HK-2 (cell line): ENCODE measurements around the gene TOR1AIP1.
A peak's percentile ranks its signal among the peaks of the same experiment; 100 is the strongest.
"Not testable (repeated sequence)": the region's sequence is repeated elsewhere in the genome, so short reads cannot be mapped to it uniquely, and the experiment has no call there.

Source experiments
- DNase-seq: peaks from one replicate; pipeline ENCODE4 v3.0.0-alpha.2; 2018; ENCODE audit not compliant: unreplicated experiment

TOR1AIP1 gene, protein sequence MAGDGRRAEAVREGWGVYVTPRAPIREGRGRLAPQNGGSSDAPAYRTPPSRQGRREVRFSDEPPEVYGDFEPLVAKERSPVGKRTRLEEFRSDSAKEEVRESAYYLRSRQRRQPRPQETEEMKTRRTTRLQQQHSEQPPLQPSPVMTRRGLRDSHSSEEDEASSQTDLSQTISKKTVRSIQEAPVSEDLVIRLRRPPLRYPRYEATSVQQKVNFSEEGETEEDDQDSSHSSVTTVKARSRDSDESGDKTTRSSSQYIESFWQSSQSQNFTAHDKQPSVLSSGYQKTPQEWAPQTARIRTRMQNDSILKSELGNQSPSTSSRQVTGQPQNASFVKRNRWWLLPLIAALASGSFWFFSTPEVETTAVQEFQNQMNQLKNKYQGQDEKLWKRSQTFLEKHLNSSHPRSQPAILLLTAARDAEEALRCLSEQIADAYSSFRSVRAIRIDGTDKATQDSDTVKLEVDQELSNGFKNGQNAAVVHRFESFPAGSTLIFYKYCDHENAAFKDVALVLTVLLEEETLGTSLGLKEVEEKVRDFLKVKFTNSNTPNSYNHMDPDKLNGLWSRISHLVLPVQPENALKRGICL

DNA sequence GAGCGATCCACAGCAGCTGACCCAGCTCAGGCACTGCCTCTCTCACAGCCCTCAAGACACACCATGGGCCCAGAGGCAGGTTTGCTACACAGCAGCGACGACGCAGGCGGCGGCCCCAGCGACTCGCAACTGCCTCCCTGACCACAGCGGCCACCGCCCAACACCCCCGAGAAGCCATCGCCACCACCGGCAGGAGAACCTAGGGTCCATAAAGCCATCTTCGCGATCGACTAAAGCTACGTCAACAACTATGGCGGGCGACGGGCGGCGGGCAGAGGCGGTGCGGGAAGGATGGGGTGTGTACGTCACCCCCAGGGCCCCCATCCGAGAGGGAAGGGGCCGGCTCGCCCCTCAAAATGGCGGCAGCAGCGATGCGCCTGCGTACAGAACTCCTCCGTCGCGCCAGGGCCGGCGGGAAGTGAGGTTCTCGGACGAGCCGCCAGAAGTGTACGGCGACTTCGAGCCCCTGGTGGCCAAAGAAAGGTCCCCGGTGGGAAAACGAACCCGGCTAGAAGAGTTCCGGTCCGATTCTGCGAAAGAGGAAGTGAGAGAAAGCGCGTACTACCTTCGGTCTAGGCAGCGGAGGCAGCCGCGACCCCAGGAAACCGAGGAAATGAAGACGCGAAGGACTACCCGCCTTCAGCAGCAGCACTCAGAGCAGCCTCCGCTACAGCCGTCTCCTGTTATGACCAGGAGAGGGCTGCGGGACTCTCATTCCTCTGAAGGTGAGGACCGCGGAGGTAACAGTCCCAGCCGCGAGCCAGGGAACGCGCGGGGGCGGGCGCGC lies at the start of gene TOR1AIP1:
Gene TOR1AIP1 (plus strand): TSS at position 33 of the 787 bp plus-strand sequence. CDS start 218 bp downstream, at position 251.
- peak; percentile 100 for DNase-seq

DNA sequence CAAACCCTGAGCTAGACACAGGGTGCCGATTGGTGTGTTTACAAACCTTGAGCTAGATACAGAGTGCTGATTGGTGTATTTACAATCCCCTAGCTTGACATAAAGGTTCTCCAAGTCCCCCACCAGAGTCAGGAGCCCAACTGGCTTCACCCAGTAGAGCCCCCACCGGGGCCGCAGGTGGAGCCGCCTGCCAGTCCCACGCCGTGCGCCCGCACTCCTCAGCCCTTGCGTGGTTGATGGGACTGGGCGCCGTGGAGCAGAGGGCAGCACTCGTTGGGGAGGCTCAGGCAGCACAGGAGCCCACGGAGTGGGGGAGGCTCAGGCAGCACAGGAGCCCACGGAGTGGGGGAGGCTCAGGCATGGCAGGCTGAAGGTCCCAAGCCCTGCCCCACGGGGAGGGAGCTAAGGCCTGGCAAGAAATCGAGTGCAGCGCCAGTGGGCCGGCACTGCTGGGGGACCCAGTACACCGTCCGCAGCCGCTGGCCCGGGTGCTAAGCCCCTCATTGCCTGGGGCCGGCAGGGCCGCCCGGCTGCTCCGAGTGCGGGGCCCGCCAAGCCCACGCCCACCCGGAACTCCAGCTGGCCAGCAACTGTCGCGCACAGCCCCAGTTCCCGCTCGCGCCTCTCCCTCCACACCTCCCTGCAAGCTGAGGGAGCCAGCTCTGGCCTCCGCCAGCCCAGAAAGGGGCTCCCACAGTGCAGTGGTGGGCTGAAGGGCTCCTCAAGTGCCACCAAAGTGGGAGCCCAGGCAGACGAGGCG lies 45.2 kb upstream of the TOR1AIP1 start:
- DNase-seq, result not testable (repeated sequence)

- no peak for DNase-seq
These were observed 42.0 kb upstream of the TOR1AIP1 start for GRCh38 chr1:179840107-179840506.

- no peak for DNase-seq
These were observed 33.9 kb upstream of the TOR1AIP1 start for GRCh38 chr1:179848233-179848632.

DNA sequence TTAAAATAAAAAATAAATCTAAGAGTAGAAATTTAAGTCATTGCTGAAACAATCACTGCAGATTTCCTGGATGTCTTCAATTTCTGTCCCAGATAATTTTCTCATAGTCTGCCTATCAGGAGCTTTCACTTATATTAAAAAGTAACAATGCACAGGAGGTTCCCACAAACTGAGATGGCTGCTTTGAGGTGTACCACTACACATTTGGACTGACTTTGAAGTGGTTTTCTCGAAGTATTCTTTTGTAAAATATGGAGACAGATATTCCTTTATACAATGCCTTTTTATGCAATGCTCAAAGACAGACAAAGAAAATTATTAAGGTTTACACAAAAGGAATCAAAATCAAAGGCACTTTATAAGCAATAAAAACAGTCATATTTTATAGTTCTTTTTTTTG lies 29.0 kb upstream of the TOR1AIP1 start:
- DNase-seq, result no peak

GRCh38 chr1:179855831-179856230 lies 26.3 kb upstream of the TOR1AIP1 start:
- not testable (repeated sequence) for DNase-seq

DNA sequence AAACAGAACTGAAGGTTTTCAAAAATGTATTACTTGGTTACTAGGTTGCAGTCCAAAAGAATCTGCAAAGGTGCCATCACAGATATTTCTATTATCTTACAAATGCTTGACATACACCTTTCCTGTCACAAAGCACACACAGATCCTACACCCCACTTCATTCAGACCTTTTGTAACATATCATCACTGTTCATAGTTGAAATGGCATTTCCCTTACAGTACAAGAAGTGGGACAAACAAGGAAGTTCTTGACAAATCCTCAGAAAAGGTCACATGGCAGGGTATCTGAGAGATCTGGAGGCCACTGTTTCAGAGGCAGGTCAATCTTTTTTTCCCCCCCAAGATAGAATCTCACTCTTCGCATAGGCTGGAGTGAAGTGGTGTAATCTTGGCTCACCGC lies 25.8 kb upstream of the TOR1AIP1 start:
- no peak for DNase-seq

DNA sequence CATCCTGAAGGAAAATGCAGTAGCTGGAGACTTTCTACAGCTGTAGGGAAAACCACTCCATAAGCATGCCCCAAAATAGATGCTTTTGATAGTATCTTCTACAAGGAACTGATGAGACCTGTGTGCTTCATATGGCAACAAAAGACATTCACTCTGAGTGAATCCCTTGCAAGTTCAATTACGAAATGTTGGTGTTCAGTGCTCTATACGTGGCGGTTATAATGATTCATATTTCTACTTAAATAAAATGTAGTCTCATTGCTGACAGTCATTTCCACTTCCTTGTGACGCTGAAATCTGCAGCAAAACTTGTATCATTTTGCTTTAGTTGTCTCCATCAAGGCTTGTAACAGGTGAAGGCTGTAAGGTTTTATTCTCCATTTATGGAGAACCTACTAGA lies 25.1 kb upstream of the TOR1AIP1 start:
- DNase-seq, result no peak

DNA sequence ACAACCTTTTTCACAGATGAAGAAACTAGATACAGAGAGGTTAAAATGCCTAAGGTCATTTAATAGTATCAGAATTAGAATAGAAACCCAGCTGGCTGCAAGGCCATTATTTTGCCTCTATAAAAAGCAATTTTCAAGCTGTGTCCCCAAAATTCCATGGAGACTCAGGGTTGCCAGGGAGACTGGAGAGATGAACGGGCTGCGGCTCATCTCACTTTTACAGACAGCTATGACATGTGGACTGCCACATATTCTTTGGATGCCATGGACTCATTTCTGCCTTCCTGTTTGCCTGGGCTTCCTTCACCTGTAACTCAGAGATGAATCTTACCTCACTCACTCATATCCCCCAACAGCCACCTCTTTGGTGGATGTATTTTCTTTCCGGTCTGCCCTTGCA lies 21.4 kb upstream of the TOR1AIP1 start:
- no peak for DNase-seq

GRCh38 chr1:179865377-179865776 lies 16.7 kb upstream of the TOR1AIP1 start:
- no peak for DNase-seq

GRCh38 chr1:179866616-179867015 lies 15.5 kb upstream of the TOR1AIP1 start:
- no peak for DNase-seq

GRCh38 chr1:179867493-179868330 lies 14.4 kb upstream of the TOR1AIP1 start:
- peak; percentile 44 for DNase-seq

DNA sequence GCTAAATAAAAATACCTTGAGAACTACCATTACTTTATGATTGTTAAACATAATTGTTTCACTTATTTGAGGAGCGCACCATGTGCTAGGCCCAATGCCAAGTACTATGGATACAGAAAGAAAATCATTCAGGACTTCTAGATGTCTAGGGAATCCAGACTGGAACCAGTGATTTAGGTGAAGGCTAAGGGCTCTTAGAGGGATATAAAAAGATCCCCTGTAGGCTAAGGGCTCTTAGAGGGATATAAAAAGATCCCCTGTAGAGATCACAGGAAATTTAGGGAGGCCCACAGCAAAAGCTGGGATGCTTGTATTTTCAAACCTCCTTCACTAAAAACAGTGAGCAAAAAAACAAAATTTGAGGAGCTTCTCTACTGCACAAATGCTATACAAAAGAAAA lies 11.2 kb upstream of the TOR1AIP1 start:
- no peak for DNase-seq

DNA sequence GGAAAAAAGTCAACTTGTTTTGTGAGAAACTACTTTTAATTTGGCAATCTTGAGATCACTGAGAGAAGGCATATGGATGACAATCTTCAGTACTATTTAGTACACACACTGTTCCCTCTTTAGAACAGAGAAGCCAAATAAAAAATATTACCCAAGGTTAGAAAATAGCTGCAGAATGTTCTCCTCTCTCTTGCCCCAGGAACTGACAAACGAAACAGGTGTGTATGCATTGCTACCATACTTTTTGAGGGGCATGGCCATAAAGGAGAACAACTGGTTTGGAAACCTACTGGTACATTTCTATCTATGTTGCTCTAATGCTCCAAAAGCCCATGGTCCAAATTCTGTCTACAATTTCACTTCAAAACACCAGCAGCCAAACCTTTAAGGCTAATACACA lies 10.1 kb upstream of the TOR1AIP1 start:
- no peak for DNase-seq

- no peak for DNase-seq
These were observed 9.5 kb upstream of the TOR1AIP1 start for GRCh38 chr1:179872558-179872957.

DNA sequence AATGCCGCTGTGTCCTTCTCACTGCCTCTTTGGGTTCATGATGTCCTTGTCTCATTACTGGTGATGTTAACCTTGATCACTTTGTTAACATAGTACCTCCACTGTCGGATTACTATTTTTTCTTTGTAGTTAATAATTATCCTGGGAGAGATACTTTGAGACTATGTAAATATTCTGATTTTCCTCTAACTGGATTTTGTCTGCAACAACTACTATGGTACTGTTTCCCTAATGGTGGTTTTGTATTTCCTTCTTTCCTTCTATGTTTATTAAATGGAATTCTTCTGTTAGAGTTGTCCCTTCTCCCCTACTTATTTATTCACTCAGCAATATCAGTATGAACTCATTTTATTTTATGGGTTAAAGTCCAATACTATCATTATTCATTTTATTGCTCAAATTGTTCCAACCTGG lies 8.6 kb upstream of the TOR1AIP1 start:
- DNase-seq, result no peak

DNA sequence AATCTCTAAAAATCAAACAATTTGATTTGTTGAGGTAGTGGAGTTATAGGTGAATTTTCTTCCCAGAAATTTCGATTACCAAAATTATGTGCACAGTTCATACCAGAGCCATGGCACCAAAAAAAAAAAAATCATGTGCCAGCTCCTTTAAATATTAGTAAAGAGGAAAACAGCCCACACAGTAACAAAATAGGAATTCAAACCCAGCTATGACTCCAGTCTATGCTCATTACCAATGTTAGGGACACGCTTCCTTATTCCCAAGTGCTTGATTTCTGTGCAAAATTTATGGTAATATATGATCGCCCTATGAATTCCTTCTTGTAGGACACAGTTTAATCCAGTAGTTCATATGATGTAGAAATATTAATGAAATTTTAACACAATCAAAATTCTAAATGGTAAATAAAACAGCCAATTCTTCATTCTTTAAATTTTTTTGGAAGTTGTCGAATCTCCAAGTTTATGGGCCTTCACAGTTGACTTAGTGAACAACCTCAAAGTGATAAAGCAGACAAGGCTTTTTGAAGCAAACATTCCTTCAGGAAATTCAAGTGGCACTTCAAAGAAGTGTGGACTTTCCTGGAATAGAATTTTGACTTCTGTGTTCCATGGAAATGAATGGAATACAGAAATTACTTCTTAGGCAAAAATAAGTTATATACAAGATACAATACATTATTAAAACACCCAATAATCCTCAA lies 6.3 kb upstream of the TOR1AIP1 start:
- DNase-seq, result no peak

GRCh38 chr1:179876300-179876715 lies 5.8 kb upstream of the TOR1AIP1 start:
- DNase-seq, result no peak

GRCh38 chr1:179877586-179878265 lies 4.4 kb upstream of the TOR1AIP1 start, which contains the start of gene TOR1AIP2:
Gene TOR1AIP2 (minus strand): TSS chr1:179877803. CDS start chr1:179852665, 25,138 bp downstream.
- peak; percentile 84 for DNase-seq

DNA sequence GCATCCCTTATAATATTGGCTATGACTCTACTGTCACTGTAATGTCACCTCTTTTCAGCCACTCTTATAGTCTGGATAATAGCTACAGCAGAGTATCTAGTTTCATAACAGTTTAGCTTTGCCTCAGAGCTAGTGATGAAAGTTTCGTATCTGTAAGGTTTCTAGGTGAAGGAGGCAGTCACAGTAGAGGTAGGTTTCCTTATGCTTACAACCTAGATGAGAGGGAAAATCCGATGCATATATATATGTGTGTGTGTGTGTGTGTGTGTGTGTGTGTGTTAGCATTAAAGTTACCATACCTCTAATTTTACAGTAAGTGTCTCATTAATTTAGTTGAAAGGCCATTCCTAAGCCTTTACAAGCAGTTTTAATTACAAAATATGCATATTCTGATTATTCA lies 2.3 kb upstream of the TOR1AIP1 start:
- DNase-seq, result no peak
